HCT116 (cell line): Measurements from ENCODE around the gene CACNA1F. TPM values are rescaled to one million over a fixed set of nuclear protein-coding genes. Genes with fewer than 3 reads are reported as not detected.

ENCODE experiments used
- ATAC-seq: fragments of 200-7000 bp; cut with Tn5 transposase; 2 replicates; pipeline ENCODE4 v1.9.1; 2020; ENCODE audit warnings: mild to moderate bottlenecking, moderate library complexity
- BruUV-seq: library from RNA; stranded (reverse); fragments of 400-500 nt; replicated peaks from 2 replicates; lab custom pipeline; 2021; lab: Mats Ljungman, UMichigan
- CTCF ChIA-PET: fragments of 300-600 bp; sonication (Branson Sonifier 250); formaldehyde crosslinking; loops from one replicate; lab custom pipeline; 2021; ENCODE audit warnings: antibody characterized with exemption; lab: Charles Lee
- POLR2A ChIA-PET: fragments of 300-600, 350-600 bp; sonication (Branson Sonifier 250); formaldehyde crosslinking; loops from one replicate; lab custom pipeline; 2021; ENCODE audit warnings: antibody characterized with exemption; lab: Charles Lee
- RAD21 ChIA-PET, 2 experiments: fragments of 300-600 bp; sonication (Branson Sonifier 250); formaldehyde crosslinking; loops; one replicate each; lab custom pipeline; 2023; ENCODE audit warnings: low total read pairs in 2 of 2; ENCODE audit not compliant: uncharacterized antibody in 2 of 2, unreplicated experiment in 2 of 2, low non-redundant PET in 1 of 2; lab: Charles Lee
- DNase-seq: peaks from one replicate; pipeline ENCODE4 v3.0.0-alpha.2; 2010; ENCODE audit warnings: low read depth, low spot score
- H2AFZ ChIP-seq: fragments of 200-600 bp; shearing (Covaris generic), sonication (generic); 2 replicates; pipeline ENCODE4 v1.6.1; 2017; ENCODE audit warnings: low read depth, mixed run types, mixed read lengths, antibody characterized with exemption, low read length; ENCODE audit not compliant: poor library complexity, severe bottlenecking
- H3K27ac ChIP-seq: 2 replicates; pipeline ENCODE4 v1.5.1; 2012; ENCODE audit warnings: low read depth, low read length
- H3K27me3 ChIP-seq: fragments of 200-600 bp; sonication (generic); 2 replicates; pipeline ENCODE4 v1.6.1; 2016; ENCODE audit warnings: mixed run types, low read length, mixed read lengths; ENCODE audit not compliant: insufficient read depth
- H3K36me3 ChIP-seq, 2 experiments: fragments of 200-500 bp in 1 of 2; fragments of 200-600 bp in 1 of 2; sonication (Bioruptor generic) in 1 of 2; sonication (generic) in 1 of 2; 2 replicates each; pipeline versions ENCODE4 v1.5.1 to v1.6.1; 2014 to 2016; ENCODE audit warnings: low read length in 2 of 2, inconsistent platforms in 1 of 2, mixed read lengths in 1 of 2, mixed run types in 1 of 2; ENCODE audit not compliant: insufficient read depth in 2 of 2, control insufficient read depth in 1 of 2
- H3K4me1 ChIP-seq, 2 experiments: fragments of 200-600 bp in 1 of 2; sonication (generic) in 1 of 2; 2 replicates each; pipeline versions ENCODE4 v1.5.1 to v1.6.1; 2012 to 2017; ENCODE audit warnings: low read length in 2 of 2, inconsistent platforms in 1 of 2, mild to moderate bottlenecking in 1 of 2, mixed read lengths in 1 of 2, mixed run types in 1 of 2, moderate library complexity in 1 of 2; ENCODE audit not compliant: insufficient read depth in 2 of 2, control insufficient read depth in 1 of 2
- H3K4me2 ChIP-seq: fragments of 200-600 bp; sonication (generic); 2 replicates; pipeline ENCODE4 v1.6.1; 2017; ENCODE audit warnings: mixed run types, low read length, mixed read lengths
- H3K4me3 ChIP-seq, 2 experiments: fragments of 200-600 bp in 1 of 2; sonication (generic) in 1 of 2; replicated peaks in 1 of 2; 2 replicates each; pipeline ENCODE4 v1.5.1; 2011 to 2016; ENCODE audit warnings: low read length in 2 of 2, control low read depth in 1 of 2, low read depth in 1 of 2, mild to moderate bottlenecking in 1 of 2, mixed read lengths in 1 of 2, mixed run types in 1 of 2
- H3K79me2 ChIP-seq: fragments of 200-600 bp; sonication (generic); 2 replicates; pipeline ENCODE4 v1.6.1; 2017; ENCODE audit warnings: mild to moderate bottlenecking, mixed run types, low read length, moderate library complexity, mixed read lengths; ENCODE audit not compliant: insufficient read depth
- H3K9ac ChIP-seq: fragments of 200-600 bp; sonication (generic); 2 replicates; pipeline ENCODE4 v1.6.1; 2016; ENCODE audit warnings: low read length, mixed read lengths
- H3K9me2 ChIP-seq: fragments of 200-600 bp; sonication (generic), shearing (Covaris generic); 2 replicates; pipeline ENCODE4 v1.6.1; 2017; ENCODE audit warnings: mixed run types, mild to moderate bottlenecking, moderate library complexity; ENCODE audit not compliant: insufficient read depth
- H3K9me3 ChIP-seq, 2 experiments: fragments of 200-500 bp in 1 of 2; fragments of 200-600 bp in 1 of 2; sonication (Bioruptor generic) in 1 of 2; sonication (generic) in 1 of 2; 2 replicates each; pipeline ENCODE4 v1.6.1; 2014 to 2017; ENCODE audit warnings: low read length in 2 of 2, mixed read lengths in 2 of 2, inconsistent platforms in 1 of 2, low read depth in 1 of 2, mild to moderate bottlenecking in 1 of 2, mixed run types in 1 of 2, moderate library complexity in 1 of 2; ENCODE audit not compliant: control insufficient read depth in 1 of 2, insufficient read depth in 1 of 2
- H4K20me1 ChIP-seq: fragments of 200-600 bp; sonication (generic), shearing (Covaris generic); 2 replicates; pipeline ENCODE4 v1.6.1; 2017; ENCODE audit warnings: mixed run types, mild to moderate bottlenecking, moderate library complexity; ENCODE audit not compliant: insufficient read depth
- FOSL1 ChIP-seq: IDR thresholded peaks from 2 replicates; pipeline ENCODE4 v1.6.1; 2012; ENCODE audit warnings: low read depth
- JUND ChIP-seq: IDR thresholded peaks from 2 replicates; pipeline ENCODE4 v1.6.1; 2012
- SIN3A ChIP-seq: IDR thresholded peaks from 2 replicates; pipeline ENCODE4 v1.6.1; 2012; ENCODE audit warnings: low read depth
- YY1 ChIP-seq: IDR thresholded peaks from 2 replicates; pipeline ENCODE4 v1.6.1; 2011; ENCODE audit warnings: low read length, low read depth, moderate library complexity, mild to moderate bottlenecking; ENCODE audit not compliant: insufficient replicate concordance; ENCODE audit errors: extremely low read depth
- intact Hi-C: fragments of 100-400 bp; cut with micrococcal nuclease; formaldehyde crosslinking; loops from 2 replicates; pipeline ENCODE4 v1.10.0; 2022
- total RNA-seq: library from RNA; stranded (reverse); gene quantifications from one replicate; pipeline ENCODE4 v1.2.1, GENCODE V29; 2021; ENCODE audit not compliant: unreplicated experiment
- TF ChIP-seq, protein P1 (sequence below): IDR thresholded peaks from 2 replicates; pipeline ENCODE4 v1.6.1; 2012; ENCODE audit warnings: low read depth

CACNA1F gene
- total RNA-seq, 1 experiment from 2014 or later, result not detected

DNA sequence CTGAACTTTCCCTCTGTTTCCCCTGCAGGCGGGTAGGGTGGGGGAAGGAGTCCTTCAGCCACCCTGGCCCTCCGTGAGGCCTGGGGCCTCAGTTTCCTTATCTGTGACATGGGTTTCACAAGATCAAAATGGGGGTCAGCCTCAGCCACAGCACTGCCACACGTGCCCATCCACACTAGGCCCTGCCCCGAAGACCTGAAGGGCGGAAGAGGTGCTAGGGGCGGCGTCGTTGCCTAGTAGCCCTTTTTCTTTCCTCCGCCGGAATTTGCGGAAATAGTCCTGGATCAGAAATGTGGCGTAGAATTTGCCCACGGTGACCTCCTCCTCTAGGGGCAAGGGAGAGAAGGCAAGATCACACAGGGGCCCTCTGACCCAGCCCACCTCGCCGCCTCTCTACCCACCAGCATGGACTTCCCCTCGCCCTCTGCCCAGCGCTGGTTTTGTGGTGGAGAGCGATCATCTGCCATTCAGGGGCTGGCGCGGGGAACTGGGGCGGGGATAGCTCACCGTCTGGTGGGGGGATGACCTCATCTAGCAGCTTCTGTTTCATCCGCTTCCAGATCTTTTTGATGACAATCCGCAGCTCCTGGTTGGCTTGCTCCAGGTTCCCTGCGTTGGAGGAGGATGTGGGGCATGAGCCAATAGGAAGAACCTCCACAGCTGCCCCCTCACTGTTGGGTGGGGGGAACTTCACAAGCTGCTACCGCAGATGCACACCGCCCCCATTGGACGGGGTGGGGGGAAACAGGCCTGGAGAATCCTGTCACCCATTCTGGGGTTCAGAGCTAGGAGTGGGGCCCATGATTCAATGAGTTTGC lies 23.5 kb downstream of the CACNA1F start:
- no peak for ATAC-seq

More for the DNA sequence above, 23.5 kb downstream of the CACNA1F start:
- BruUV-seq, result no TSS peak
- Histone ChIP-seq H3K9me2 (no peaks in the 10 kb centered on the region), H3K36me3 (no peaks in the 10 kb centered on the region), H3K4me2 (no peak overlapping the region), H3K27me3 (no peaks in the 10 kb centered on the region), H3K4me1 (no peaks in the 10 kb centered on the region), H3K4me3 (no peak overlapping the region), H2AFZ (no peak overlapping the region), H3K9ac (no peak overlapping the region), H3K9me3 (no peaks in the 10 kb centered on the region), H3K79me2 (no peaks in the 10 kb centered on the region), H3K27ac (no peak overlapping the region), H4K20me1 (no peaks in the 10 kb centered on the region)
- TF ChIP-seq YY1, result no peak
- no peak for TF ChIP-seq FOSL1
- TF ChIP-seq JUND, result no peak
- TF ChIP-seq SIN3A, result no peak
- TF ChIP-seq, protein P1, sequence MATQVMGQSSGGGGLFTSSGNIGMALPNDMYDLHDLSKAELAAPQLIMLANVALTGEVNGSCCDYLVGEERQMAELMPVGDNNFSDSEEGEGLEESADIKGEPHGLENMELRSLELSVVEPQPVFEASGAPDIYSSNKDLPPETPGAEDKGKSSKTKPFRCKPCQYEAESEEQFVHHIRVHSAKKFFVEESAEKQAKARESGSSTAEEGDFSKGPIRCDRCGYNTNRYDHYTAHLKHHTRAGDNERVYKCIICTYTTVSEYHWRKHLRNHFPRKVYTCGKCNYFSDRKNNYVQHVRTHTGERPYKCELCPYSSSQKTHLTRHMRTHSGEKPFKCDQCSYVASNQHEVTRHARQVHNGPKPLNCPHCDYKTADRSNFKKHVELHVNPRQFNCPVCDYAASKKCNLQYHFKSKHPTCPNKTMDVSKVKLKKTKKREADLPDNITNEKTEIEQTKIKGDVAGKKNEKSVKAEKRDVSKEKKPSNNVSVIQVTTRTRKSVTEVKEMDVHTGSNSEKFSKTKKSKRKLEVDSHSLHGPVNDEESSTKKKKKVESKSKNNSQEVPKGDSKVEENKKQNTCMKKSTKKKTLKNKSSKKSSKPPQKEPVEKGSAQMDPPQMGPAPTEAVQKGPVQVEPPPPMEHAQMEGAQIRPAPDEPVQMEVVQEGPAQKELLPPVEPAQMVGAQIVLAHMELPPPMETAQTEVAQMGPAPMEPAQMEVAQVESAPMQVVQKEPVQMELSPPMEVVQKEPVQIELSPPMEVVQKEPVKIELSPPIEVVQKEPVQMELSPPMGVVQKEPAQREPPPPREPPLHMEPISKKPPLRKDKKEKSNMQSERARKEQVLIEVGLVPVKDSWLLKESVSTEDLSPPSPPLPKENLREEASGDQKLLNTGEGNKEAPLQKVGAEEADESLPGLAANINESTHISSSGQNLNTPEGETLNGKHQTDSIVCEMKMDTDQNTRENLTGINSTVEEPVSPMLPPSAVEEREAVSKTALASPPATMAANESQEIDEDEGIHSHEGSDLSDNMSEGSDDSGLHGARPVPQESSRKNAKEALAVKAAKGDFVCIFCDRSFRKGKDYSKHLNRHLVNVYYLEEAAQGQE, result no peak
- intact Hi-C loops, result no loop called here
- ChIA-PET CTCF (no interaction called here), POLR2A (no interaction called here), RAD21 (no interaction called here)
- no peak for DNase-seq
